BE2C (cell line): Measurements from ENCODE around the gene TRIM44.

Experiments
- DNase-seq: peaks from one replicate; pipeline ENCODE4 v3.0.0-alpha.2; 2020
- H3K27me3 ChIP-seq: fragments of 250-450 bp; sonication (Bioruptor Pico); 2 replicates; pipeline ENCODE4 v1.5.1; 2020; ENCODE audit warnings: mild to moderate bottlenecking
- H3K36me3 ChIP-seq: fragments of 250-450 bp; sonication (Bioruptor Pico); 2 replicates; pipeline ENCODE4 v1.5.1; 2020; ENCODE audit warnings: mild to moderate bottlenecking
- H3K4me1 ChIP-seq: fragments of 250-450 bp; sonication (Bioruptor Pico); 2 replicates; pipeline ENCODE4 v1.5.1; 2020
- H3K4me3 ChIP-seq: 2 replicates; pipeline ENCODE4 v1.5.1; 2011; ENCODE audit warnings: low read depth, low read length
- H3K9me3 ChIP-seq: fragments of 250-450 bp; sonication (Bioruptor Pico); 2 replicates; pipeline ENCODE4 v1.5.1; 2020
- TF ChIP-seq, protein P1 (sequence below): IDR thresholded peaks from 2 replicates; pipeline ENCODE4 v1.5.1; 2012; ENCODE audit warnings: mild to moderate bottlenecking, low read depth, low read length

The TRIM44 gene

DNA sequence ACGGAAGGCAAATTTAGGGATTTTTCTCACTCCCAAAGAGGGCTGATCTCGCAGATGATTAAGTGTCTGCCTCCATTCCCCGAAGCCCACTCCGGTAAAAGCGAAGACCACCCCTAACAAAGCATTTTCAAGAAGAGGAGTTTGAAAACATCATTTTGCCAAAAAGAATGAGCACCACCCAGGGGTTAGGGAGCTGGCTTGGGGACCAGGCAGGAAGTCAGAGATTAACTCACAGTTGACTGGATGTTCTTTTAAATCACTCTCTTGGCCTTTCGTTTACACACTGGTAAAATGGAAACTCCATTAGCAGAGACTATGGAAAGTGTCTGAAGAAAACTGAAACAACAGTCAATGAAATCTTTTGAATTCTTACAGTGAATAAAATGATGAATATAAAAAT lies 7.9 kb upstream of the TRIM44 start:
- DNase-seq: no peak
- Histone ChIP-seq H3K4me1 (no peaks in the 10 kb centered on the region), H3K9me3 (no peaks in the 10 kb centered on the region), H3K4me3 (no peak overlapping the region), H3K36me3 (no peaks in the 10 kb centered on the region), H3K27me3 (no peaks in the 10 kb centered on the region)
- TF ChIP-seq, protein P1, sequence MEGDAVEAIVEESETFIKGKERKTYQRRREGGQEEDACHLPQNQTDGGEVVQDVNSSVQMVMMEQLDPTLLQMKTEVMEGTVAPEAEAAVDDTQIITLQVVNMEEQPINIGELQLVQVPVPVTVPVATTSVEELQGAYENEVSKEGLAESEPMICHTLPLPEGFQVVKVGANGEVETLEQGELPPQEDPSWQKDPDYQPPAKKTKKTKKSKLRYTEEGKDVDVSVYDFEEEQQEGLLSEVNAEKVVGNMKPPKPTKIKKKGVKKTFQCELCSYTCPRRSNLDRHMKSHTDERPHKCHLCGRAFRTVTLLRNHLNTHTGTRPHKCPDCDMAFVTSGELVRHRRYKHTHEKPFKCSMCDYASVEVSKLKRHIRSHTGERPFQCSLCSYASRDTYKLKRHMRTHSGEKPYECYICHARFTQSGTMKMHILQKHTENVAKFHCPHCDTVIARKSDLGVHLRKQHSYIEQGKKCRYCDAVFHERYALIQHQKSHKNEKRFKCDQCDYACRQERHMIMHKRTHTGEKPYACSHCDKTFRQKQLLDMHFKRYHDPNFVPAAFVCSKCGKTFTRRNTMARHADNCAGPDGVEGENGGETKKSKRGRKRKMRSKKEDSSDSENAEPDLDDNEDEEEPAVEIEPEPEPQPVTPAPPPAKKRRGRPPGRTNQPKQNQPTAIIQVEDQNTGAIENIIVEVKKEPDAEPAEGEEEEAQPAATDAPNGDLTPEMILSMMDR: no peak

- TF ChIP-seq, protein P1: no peak
- no peak for DNase-seq
Measured at GRCh38 chr11:35655254-35655653, 7.3 kb upstream of the TRIM44 start.

GRCh38 chr11:35655856-35656255 lies 6.7 kb upstream of the TRIM44 start:
- no peak for DNase-seq
- TF ChIP-seq, protein P1: no peak
- Histone ChIP-seq H3K36me3 (no peaks in the 10 kb centered on the region), H3K4me3 (no peak overlapping the region), H3K27me3 (no peaks in the 10 kb centered on the region), H3K4me1 (no peaks in the 10 kb centered on the region), H3K9me3 (no peaks in the 10 kb centered on the region)

More at GRCh38 chr11:35655254-35655653, 7.3 kb upstream of the TRIM44 start:
- Histone ChIP-seq H3K4me3 (no peak overlapping the region), H3K9me3 (no peaks in the 10 kb centered on the region), H3K36me3 (no peaks in the 10 kb centered on the region), H3K27me3 (no peaks in the 10 kb centered on the region), H3K4me1 (no peaks in the 10 kb centered on the region)

DNA sequence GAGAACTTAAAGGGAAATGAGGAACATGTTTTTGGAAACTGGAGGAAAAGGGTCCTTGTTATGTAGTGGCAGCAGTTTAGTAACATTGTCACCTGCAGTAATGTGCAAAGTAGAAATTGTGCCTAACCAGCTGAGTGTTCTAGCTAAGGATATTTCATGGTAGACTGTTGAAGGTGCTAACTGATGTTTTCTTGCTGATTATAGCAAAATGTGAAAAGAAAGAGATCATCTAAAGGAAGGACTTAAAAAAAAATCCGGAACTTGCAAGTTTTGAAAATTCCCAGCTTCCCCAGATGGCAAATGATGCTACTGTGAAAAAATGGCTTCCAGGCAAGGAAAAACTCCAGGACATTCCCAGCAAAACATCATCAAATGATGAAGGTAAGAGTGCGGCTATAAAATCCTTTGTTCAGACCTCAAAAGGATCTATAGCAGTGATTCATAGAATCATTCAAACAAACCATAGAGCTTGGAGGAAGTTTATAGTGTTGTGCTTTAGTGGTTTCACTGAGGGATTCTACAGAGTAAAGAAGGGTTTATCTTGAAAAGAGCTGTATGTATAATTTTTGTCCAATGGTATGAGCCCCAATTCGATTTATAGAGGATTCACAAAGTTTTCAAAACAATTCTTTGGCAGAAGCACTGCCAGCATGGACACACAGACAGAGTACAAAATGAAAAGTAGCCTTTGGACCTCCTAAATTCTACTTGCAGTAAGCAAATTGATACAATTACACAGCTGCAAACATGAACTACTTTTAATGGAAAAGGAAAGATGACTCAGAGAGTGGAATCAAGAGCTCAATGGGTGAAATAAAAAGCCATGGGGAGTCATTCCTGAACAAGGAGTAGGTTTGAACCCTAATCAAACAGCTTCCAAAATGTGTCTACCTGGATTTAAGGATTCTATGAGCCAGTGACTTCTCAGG lies 4.3 kb upstream of the TRIM44 start:
- no peak for DNase-seq
- no peaks in the 10 kb centered on the region for H3K9me3 ChIP-seq
- H3K27me3 ChIP-seq: no peaks in the 10 kb centered on the region
- TF ChIP-seq, protein P1: no peak
- no peak overlapping the region for H3K4me3 ChIP-seq
- H3K36me3 ChIP-seq: no peaks in the 10 kb centered on the region
- no peaks in the 10 kb centered on the region for H3K4me1 ChIP-seq

DNA sequence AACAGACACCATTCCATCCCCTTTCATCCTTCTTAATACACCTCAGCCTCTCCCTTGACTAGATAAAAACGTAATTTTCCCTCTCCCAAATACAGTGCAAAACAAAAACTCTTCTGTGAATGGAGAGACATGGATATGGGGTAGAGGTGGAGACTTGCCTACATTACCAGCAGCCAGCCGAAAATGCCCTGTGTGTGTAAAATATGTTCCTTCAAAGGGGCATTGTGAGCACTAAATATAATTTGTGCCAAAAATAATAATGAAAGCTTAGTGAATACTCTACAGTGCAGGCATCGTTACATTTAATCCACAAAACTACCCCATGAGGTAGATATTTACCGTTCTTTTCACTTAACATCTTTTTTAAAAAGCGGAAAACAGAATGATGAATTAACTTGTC lies 1.0 kb upstream of the TRIM44 start:
- DNase-seq: no peak
- no peak overlapping the region for H3K4me3 ChIP-seq
- no peaks in the 10 kb centered on the region for H3K36me3 ChIP-seq
- H3K27me3 ChIP-seq: no peaks in the 10 kb centered on the region
- TF ChIP-seq, protein P1: no peak
- no peaks in the 10 kb centered on the region for H3K4me1 ChIP-seq
- no peaks in the 10 kb centered on the region for H3K9me3 ChIP-seq

- Histone ChIP-seq H3K9me3 (no peaks in the 10 kb centered on the region), H3K4me1 (no peaks in the 10 kb centered on the region), H3K27me3 (no peaks in the 10 kb centered on the region), H3K4me3 (peak overlapping the region; percentile 70), H3K36me3 (no peaks in the 10 kb centered on the region)
- DNase-seq: no peak
- TF ChIP-seq, protein P1: no peak
Measured at GRCh38 chr11:35662061-35662648, 420 bp upstream of the TRIM44 start.
